Measurements from ENCODE around the gene TMEM202. TPM values are rescaled to one million over a fixed set of nuclear protein-coding genes. Genes with fewer than 3 reads are reported as not detected.

TMEM202 gene
- total and polyA plus RNA-seq, 10 of the 15 experiments (the other 5 are each of a cell fraction or from before 2014, with no cell fraction given): not detected

GRCh38 chr15:72445426-72445825 is 47.3 kb downstream of the TMEM202 start (continued):
- TF ChIP-seq RUNX3 (IDR thresholded peaks at IDR 0.05; ENCODE audit: low read length) (no peak), SUPT20H (IDR thresholded peaks at IDR 0.05; ENCODE audit: borderline replicate concordance, control insufficient read depth, low read depth, low read length) (no peak), SMAD5 (IDR thresholded peaks at IDR 0.05; ENCODE audit: low read depth) (no peak), ELK1 (IDR thresholded peaks at IDR 0.05; ENCODE audit: low read depth, low read length) (no peak), RAD51 (IDR thresholded peaks at IDR 0.05) (no peak), IRF4 (IDR thresholded peaks at IDR 0.05; ENCODE audit: low read depth, low read length) (no peak), BCL3 (IDR thresholded peaks at IDR 0.05; ENCODE audit: borderline replicate concordance, insufficient read depth, low read depth, low read length, poor library complexity, severe bottlenecking) (no peak), NR2C2 (IDR thresholded peaks at IDR 0.05; ENCODE audit: borderline replicate concordance, control insufficient read depth, insufficient read length, low read depth) (no peak), FOXK2 (IDR thresholded peaks at IDR 0.05) (no peak), TBL1XR1 (IDR thresholded peaks at IDR 0.05; ENCODE audit: low read depth, low read length) (no peak)
- TF ChIP-seq, protein P1, sequence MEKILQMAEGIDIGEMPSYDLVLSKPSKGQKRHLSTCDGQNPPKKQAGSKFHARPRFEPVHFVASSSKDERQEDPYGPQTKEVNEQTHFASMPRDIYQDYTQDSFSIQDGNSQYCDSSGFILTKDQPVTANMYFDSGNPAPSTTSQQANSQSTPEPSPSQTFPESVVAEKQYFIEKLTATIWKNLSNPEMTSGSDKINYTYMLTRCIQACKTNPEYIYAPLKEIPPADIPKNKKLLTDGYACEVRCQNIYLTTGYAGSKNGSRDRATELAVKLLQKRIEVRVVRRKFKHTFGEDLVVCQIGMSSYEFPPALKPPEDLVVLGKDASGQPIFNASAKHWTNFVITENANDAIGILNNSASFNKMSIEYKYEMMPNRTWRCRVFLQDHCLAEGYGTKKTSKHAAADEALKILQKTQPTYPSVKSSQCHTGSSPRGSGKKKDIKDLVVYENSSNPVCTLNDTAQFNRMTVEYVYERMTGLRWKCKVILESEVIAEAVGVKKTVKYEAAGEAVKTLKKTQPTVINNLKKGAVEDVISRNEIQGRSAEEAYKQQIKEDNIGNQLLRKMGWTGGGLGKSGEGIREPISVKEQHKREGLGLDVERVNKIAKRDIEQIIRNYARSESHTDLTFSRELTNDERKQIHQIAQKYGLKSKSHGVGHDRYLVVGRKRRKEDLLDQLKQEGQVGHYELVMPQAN (conservative IDR thresholded peaks at IDR 0.05): no peak
- TF ChIP-seq, protein P2, sequence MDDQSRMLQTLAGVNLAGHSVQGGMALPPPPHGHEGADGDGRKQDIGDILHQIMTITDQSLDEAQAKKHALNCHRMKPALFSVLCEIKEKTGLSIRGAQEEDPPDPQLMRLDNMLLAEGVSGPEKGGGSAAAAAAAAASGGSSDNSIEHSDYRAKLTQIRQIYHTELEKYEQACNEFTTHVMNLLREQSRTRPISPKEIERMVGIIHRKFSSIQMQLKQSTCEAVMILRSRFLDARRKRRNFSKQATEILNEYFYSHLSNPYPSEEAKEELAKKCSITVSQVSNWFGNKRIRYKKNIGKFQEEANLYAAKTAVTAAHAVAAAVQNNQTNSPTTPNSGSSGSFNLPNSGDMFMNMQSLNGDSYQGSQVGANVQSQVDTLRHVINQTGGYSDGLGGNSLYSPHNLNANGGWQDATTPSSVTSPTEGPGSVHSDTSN (IDR thresholded peaks at IDR 0.05; ENCODE audit: insufficient replicate concordance, low read depth, low read length): no peak

Data from GM12878 (cell line).